ENCODE results near the gene NKX2-2.

DNA sequence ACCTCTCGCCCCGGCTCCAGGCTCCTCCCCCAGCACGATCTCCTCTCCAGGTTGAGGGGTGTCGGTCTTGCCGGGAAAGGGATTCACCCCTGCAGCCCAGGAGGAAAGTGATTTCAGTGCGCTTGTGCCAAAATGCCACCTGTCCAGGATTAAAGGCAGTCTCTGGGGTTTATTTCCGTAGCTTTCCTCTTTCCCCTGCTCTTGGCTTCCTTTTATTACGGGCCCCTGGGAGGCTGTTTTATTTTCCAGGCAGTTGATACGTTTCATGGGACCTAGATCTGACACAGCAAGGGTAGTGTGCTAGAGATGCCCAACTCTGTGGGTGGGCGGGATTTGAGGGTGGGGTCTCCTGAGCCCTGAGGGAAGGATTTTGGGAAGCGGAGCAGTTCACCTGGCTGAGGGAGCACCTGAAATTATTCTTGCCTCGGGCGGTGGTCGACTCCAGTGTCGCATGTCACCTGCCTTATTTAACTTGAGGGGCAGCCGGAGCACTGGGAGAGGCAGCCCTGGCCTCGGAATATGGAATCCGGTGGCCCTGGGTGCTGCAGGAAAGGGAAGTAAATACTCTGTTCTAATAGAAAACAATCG lies 9.5 kb upstream of the NKX2-2 start:
- TF ChIP-seq CTCF (conservative IDR thresholded peaks at IDR 0.05 in 1 of 2, IDR thresholded peaks at IDR 0.05 in 1 of 2; ENCODE audit: low read depth in 1 of 2, low read length in 2 of 2) (no peak), EZH2 (IDR thresholded peaks at IDR 0.05; ENCODE audit: low read length, missing control alignments) (no peak)
